Mesenchymal stem cell (in vitro differentiated cells and primary cell): Measurements from ENCODE around the gene DNAJC13.
A peak's percentile ranks its signal among the peaks of the same experiment; 100 is the strongest.

Source experiments
- DNase-seq: peaks from one replicate; pipeline ENCODE4 v3.0.0-alpha.2; 2013
- H2AFZ ChIP-seq: one replicate; pipeline ENCODE4 v1.6.1; 2013; ENCODE audit warnings: low read depth, mild to moderate bottlenecking, control low read depth, inconsistent platforms, low read length, moderate library complexity
- H2AK5ac ChIP-seq: 2 replicates; pipeline ENCODE4 v1.6.1; 2013; ENCODE audit warnings: low read length, moderate library complexity, mild to moderate bottlenecking, inconsistent platforms; ENCODE audit not compliant: severe bottlenecking
- H2BK120ac ChIP-seq: one replicate; pipeline ENCODE4 v1.6.1; 2013; ENCODE audit warnings: low read depth, mild to moderate bottlenecking, inconsistent platforms, low read length, moderate library complexity
- H2BK12ac ChIP-seq, 2 experiments: one replicate each; pipeline ENCODE4 v1.6.1; 2013; ENCODE audit warnings: inconsistent platforms in 2 of 2, low read length in 2 of 2, mild to moderate bottlenecking in 2 of 2, moderate library complexity in 2 of 2, control low read depth in 1 of 2
- H2BK15ac ChIP-seq: one replicate; pipeline ENCODE4 v1.6.1; 2013; ENCODE audit warnings: mild to moderate bottlenecking, low read depth, inconsistent platforms; ENCODE audit not compliant: poor library complexity, severe bottlenecking
- H2BK5ac ChIP-seq: 2 replicates; pipeline ENCODE4 v1.6.1; 2013; ENCODE audit warnings: low read depth, mild to moderate bottlenecking, low read length, control low read depth, inconsistent platforms; ENCODE audit not compliant: poor library complexity, severe bottlenecking
- H3K14ac ChIP-seq, 2 experiments: one replicate each; pipeline ENCODE4 v1.6.1; 2013; ENCODE audit warnings: inconsistent platforms in 2 of 2, low read length in 2 of 2, control low read depth in 1 of 2, mild to moderate bottlenecking in 1 of 2, moderate library complexity in 1 of 2
- H3K18ac ChIP-seq, 2 experiments: one replicate each; pipeline ENCODE4 v1.6.1; 2013; ENCODE audit warnings: inconsistent platforms in 2 of 2, low read length in 2 of 2, control low read depth in 1 of 2, low read depth in 1 of 2, mild to moderate bottlenecking in 1 of 2
- H3K23ac ChIP-seq, 2 experiments: one replicate each; pipeline ENCODE4 v1.6.1; 2013; ENCODE audit warnings: inconsistent platforms in 2 of 2, low read length in 2 of 2, mild to moderate bottlenecking in 2 of 2, moderate library complexity in 2 of 2, control low read depth in 1 of 2
- H3K27ac ChIP-seq: 2 replicates; pipeline ENCODE4 v1.5.1; 2013; ENCODE audit warnings: mild to moderate bottlenecking, moderate library complexity, low read length, control low read depth, inconsistent platforms; ENCODE audit not compliant: poor library complexity, severe bottlenecking
- H3K27me3 ChIP-seq, 2 experiments: 2 replicates each; pipeline versions ENCODE4 v1.6.1 to v1.7.0; 2013; ENCODE audit warnings: low read length in 2 of 2, mild to moderate bottlenecking in 2 of 2, moderate library complexity in 2 of 2, control low read depth in 1 of 2, inconsistent platforms in 1 of 2; ENCODE audit not compliant: control insufficient read depth in 1 of 2, insufficient read depth in 1 of 2
- H3K36me3 ChIP-seq, 2 experiments: 2 replicates each; pipeline versions ENCODE4 v1.6.1 to v1.7.0; 2013; ENCODE audit warnings: low read length in 2 of 2, control low read depth in 1 of 2, inconsistent platforms in 1 of 2, low read depth in 1 of 2, mild to moderate bottlenecking in 1 of 2; ENCODE audit not compliant: insufficient read depth in 2 of 2, control insufficient read depth in 1 of 2
- H3K4ac ChIP-seq, 2 experiments: one replicate each; pipeline ENCODE4 v1.6.1; 2013; ENCODE audit warnings: inconsistent platforms in 2 of 2, low read length in 2 of 2, mild to moderate bottlenecking in 2 of 2, moderate library complexity in 2 of 2, control low read depth in 1 of 2, low read depth in 1 of 2
- H3K4me1 ChIP-seq: 2 replicates; pipeline ENCODE4 v1.6.1; 2013; ENCODE audit warnings: low read depth, low read length, control low read depth; ENCODE audit not compliant: control insufficient read depth, insufficient read depth
- H3K4me2 ChIP-seq: 2 replicates; pipeline ENCODE4 v1.6.1; 2013; ENCODE audit warnings: low read length, mild to moderate bottlenecking, inconsistent platforms; ENCODE audit not compliant: poor library complexity, severe bottlenecking
- H3K4me3 ChIP-seq, 2 experiments: 2 replicates each; pipeline versions ENCODE4 v1.5.1 to v1.7.0; 2013; ENCODE audit warnings: low read length in 2 of 2, mild to moderate bottlenecking in 2 of 2, control low read depth in 1 of 2, low read depth in 1 of 2; ENCODE audit not compliant: insufficient read depth in 1 of 2
- H3K79me1 ChIP-seq: replicated peaks from 2 replicates; pipeline ENCODE4 v1.6.1; 2013; ENCODE audit warnings: mild to moderate bottlenecking, control low read depth, low read length, inconsistent platforms; ENCODE audit not compliant: poor library complexity, severe bottlenecking
- H3K9ac ChIP-seq: 2 replicates; pipeline ENCODE4 v1.7.0; 2013; ENCODE audit warnings: mild to moderate bottlenecking, low read length, moderate library complexity
- H3K9me3 ChIP-seq: 2 replicates; pipeline ENCODE4 v1.7.0; 2013; ENCODE audit warnings: mild to moderate bottlenecking, low read length; ENCODE audit not compliant: control insufficient read depth
- H4K8ac ChIP-seq: one replicate; pipeline ENCODE4 v1.6.1; 2013; ENCODE audit warnings: inconsistent platforms, mild to moderate bottlenecking, low read length, moderate library complexity
- H4K91ac ChIP-seq: one replicate; pipeline ENCODE4 v1.6.1; 2013; ENCODE audit warnings: mild to moderate bottlenecking, low read length, inconsistent platforms
- WGBS: methylation state at CpG from one replicate; pipeline ENCODE4 v1.1.7; 2013; ENCODE audit warnings: mixed read lengths; 5-methylcytosine and 5-hydroxymethylcytosine counted together

DNAJC13 gene

GRCh38 chr3:132405609-132406299 is 11.5 kb upstream of the DNAJC13 start:
- no peak overlapping the region for H3K23ac ChIP-seq
- DNase-seq: no peak
- H4K8ac ChIP-seq: no peak overlapping the region
- no peak overlapping the region for H2BK5ac ChIP-seq
- H2BK12ac ChIP-seq: no peak overlapping the region
- H2BK120ac ChIP-seq: no peak overlapping the region
- no peaks in the 10 kb centered on the region for H3K79me1 ChIP-seq
- no peak overlapping the region for H2AFZ ChIP-seq
- H3K4me3 ChIP-seq: no peak overlapping the region
- no peaks in the 10 kb centered on the region for H3K9me3 ChIP-seq
- no peak overlapping the region for H3K14ac ChIP-seq
- 61% methylated on average over 3 of the region's 4 CpGs for WGBS
- no peak overlapping the region for H3K4ac ChIP-seq
- H3K4me1 ChIP-seq: no peaks in the 10 kb centered on the region
- H2AK5ac ChIP-seq: no peak overlapping the region
- H3K36me3 ChIP-seq: no peaks in the 10 kb centered on the region
- H3K27me3 ChIP-seq: peaks cover 0 to 22% of the 10 kb centered on the region in 2 experiments
- H3K4me2 ChIP-seq: no peak overlapping the region
- peak overlapping the region; percentile 63 for H3K9ac ChIP-seq
- no peak overlapping the region for H3K18ac ChIP-seq
- no peak overlapping the region for H2BK15ac ChIP-seq
- H4K91ac ChIP-seq: no peak overlapping the region
- H3K27ac ChIP-seq: no peak overlapping the region

GRCh38 chr3:132406587-132406986 is 10.7 kb upstream of the DNAJC13 start:
- Histone ChIP-seq H3K18ac (no peak overlapping the region), H3K4me1 (no peaks in the 10 kb centered on the region), H2AFZ (no peak overlapping the region), H4K91ac (no peak overlapping the region), H3K23ac (no peak overlapping the region), H2BK120ac (no peak overlapping the region), H3K36me3 (no peaks in the 10 kb centered on the region), H3K4me3 (no peak overlapping the region), H3K9ac (no peak overlapping the region), H2BK15ac (no peak overlapping the region), H3K27ac (no peak overlapping the region), H4K8ac (no peak overlapping the region), H2BK5ac (no peak overlapping the region), H2BK12ac (no peak overlapping the region), H3K4ac (no peak overlapping the region), H3K27me3 (peaks cover 0 to 16% of the 10 kb centered on the region in 2 experiments), H3K9me3 (no peaks in the 10 kb centered on the region), H3K4me2 (no peak overlapping the region), H3K14ac (no peak overlapping the region), H2AK5ac (no peak overlapping the region), H3K79me1 (no peaks in the 10 kb centered on the region)
- no peak for DNase-seq
- WGBS: no CpG with 5 or more reads among the region's 2 CpGs

- no peak overlapping the region for H4K8ac ChIP-seq
These were observed 10.3 kb upstream of the DNAJC13 start for GRCh38 chr3:132407025-132407424.

GRCh38 chr3:132414841-132415240 is 2.5 kb upstream of the DNAJC13 start:
- H3K36me3 ChIP-seq: no peaks in the 10 kb centered on the region
- H2BK15ac ChIP-seq: no peak overlapping the region
- no peak overlapping the region for H2AK5ac ChIP-seq
- H3K4me3 ChIP-seq: no peak overlapping the region
- H3K79me1 ChIP-seq: peaks cover 5% of the 10 kb centered on the region
- no peak overlapping the region for H2AFZ ChIP-seq
- H3K27ac ChIP-seq: no peak overlapping the region
- no CpG with 5 or more reads among the region's 1 CpG for WGBS
- no peaks in the 10 kb centered on the region for H3K9me3 ChIP-seq
- H3K23ac ChIP-seq: no peak overlapping the region
- no peaks in the 10 kb centered on the region for H3K4me1 ChIP-seq
- H3K18ac ChIP-seq: no peak overlapping the region
- no peaks in the 10 kb centered on the region for H3K27me3 ChIP-seq
- H3K4ac ChIP-seq: no peak overlapping the region
- no peak overlapping the region for H3K9ac ChIP-seq
- no peak overlapping the region for H2BK5ac ChIP-seq
- no peak overlapping the region for H2BK120ac ChIP-seq
- no peak overlapping the region for H4K91ac ChIP-seq
- no peak for DNase-seq
- H3K4me2 ChIP-seq: no peak overlapping the region
- no peak overlapping the region for H4K8ac ChIP-seq
- no peak overlapping the region for H3K14ac ChIP-seq
- no peak overlapping the region for H2BK12ac ChIP-seq

More at GRCh38 chr3:132407025-132407424, 10.3 kb upstream of the DNAJC13 start:
- Histone ChIP-seq H3K14ac (no peak overlapping the region), H3K4me1 (no peaks in the 10 kb centered on the region), H3K27ac (no peak overlapping the region), H2BK12ac (no peak overlapping the region), H3K9me3 (no peaks in the 10 kb centered on the region), H3K79me1 (no peaks in the 10 kb centered on the region), H3K9ac (no peak overlapping the region), H3K23ac (no peak overlapping the region), H4K91ac (no peak overlapping the region), H3K4ac (no peak overlapping the region), H2BK5ac (no peak overlapping the region), H2BK120ac (no peak overlapping the region), H3K4me3 (no peak overlapping the region), H2BK15ac (no peak overlapping the region), H3K4me2 (no peak overlapping the region), H3K18ac (no peak overlapping the region), H2AFZ (no peak overlapping the region), H3K27me3 (peaks cover 0 to 15% of the 10 kb centered on the region in 2 experiments), H3K36me3 (no peaks in the 10 kb centered on the region), H2AK5ac (no peak overlapping the region)
- WGBS: 73% methylated on average over 2 of the region's 2 CpGs
- DNase-seq: no peak
